NCI-H69 (cell line): ENCODE results near the gene CENPL.
"Not testable (repeated sequence)": the region's sequence is repeated elsewhere in the genome, so short reads cannot be mapped to it uniquely, and the experiment has no call there.

ENCODE experiments used
- DNase-seq: peaks from one replicate; lab custom pipeline; 2025; lab: John Stamatoyannopoulos, UW

CENPL gene

GRCh38 chr1:173857363-173857917 lies 32.8 kb upstream of the CENPL start:
- DNase-seq: no peak

GRCh38 chr1:173856903-173857302 lies 32.2 kb upstream of the CENPL start:
- no peak for DNase-seq

- no peak for DNase-seq
Observed at GRCh38 chr1:173856014-173856413, 31.3 kb upstream of the CENPL start.

GRCh38 chr1:173853074-173853473 lies 28.4 kb upstream of the CENPL start:
- no peak for DNase-seq

- no peak for DNase-seq
Observed at GRCh38 chr1:173852105-173852504, 27.4 kb upstream of the CENPL start.

GRCh38 chr1:173832748-173833147 lies 8.1 kb upstream of the CENPL start:
- DNase-seq: no peak

GRCh38 chr1:173827611-173828010 lies 2.9 kb upstream of the CENPL start:
- no peak for DNase-seq

GRCh38 chr1:173823781-173824314 lies 835 bp downstream of the CENPL start:
- no peak for DNase-seq

GRCh38 chr1:173821680-173822079 lies 3.0 kb downstream of the CENPL start:
- DNase-seq: no peak

GRCh38 chr1:173818459-173818858 lies 6.2 kb downstream of the CENPL start:
- DNase-seq: no peak

GRCh38 chr1:173813654-173814053 lies 11.0 kb downstream of the CENPL start:
- DNase-seq: not testable (repeated sequence)

GRCh38 chr1:173802961-173803360 lies 21.7 kb downstream of the CENPL start:
- no peak for DNase-seq

- not testable (repeated sequence) for DNase-seq
Observed at GRCh38 chr1:173799995-173800394, 24.7 kb downstream of the CENPL start.

- DNase-seq: no peak
Observed at GRCh38 chr1:173798078-173798477, 26.6 kb downstream of the CENPL start.

GRCh38 chr1:173789841-173790240 lies 34.8 kb downstream of the CENPL start:
- DNase-seq: no peak

GRCh38 chr1:173784997-173785396 lies 39.7 kb downstream of the CENPL start:
- no peak for DNase-seq

GRCh38 chr1:173779936-173780335 lies 44.7 kb downstream of the CENPL start:
- no peak for DNase-seq

- DNase-seq: no peak
Observed at GRCh38 chr1:173775578-173776226, 49.0 kb downstream of the CENPL start.

- DNase-seq: no peak
Observed at GRCh38 chr1:173771560-173771959, 53.1 kb downstream of the CENPL start.

- not testable (repeated sequence) for DNase-seq
Observed at GRCh38 chr1:173770330-173770729, 54.4 kb downstream of the CENPL start.

GRCh38 chr1:173768827-173769226 lies 55.9 kb downstream of the CENPL start:
- DNase-seq: no peak

- no peak for DNase-seq
Observed at GRCh38 chr1:173768206-173768605, 56.5 kb downstream of the CENPL start.

- DNase-seq: not testable (repeated sequence)
Observed at GRCh38 chr1:173764331-173764730, 60.4 kb downstream of the CENPL start.

GRCh38 chr1:173758980-173759379 lies 65.7 kb downstream of the CENPL start:
- no peak for DNase-seq
